Measurements from ENCODE around the gene IL15. TPM values are rescaled to one million over a fixed set of nuclear protein-coding genes. Genes with fewer than 3 reads are reported as not detected.
"Not testable (repeated sequence)": the region's sequence is repeated elsewhere in the genome, so short reads cannot be mapped to it uniquely, and the experiment has no call there.

Gene IL15
- total RNA-seq, 2 donors from 2014 or later = 3.5 to 3.8 TPM

- intact Hi-C loops (cut with DNase I) = no loop called here
- ATAC-seq (no peak), DNase-seq (no peak)
Measured at GRCh38 chr4:141746026-141746425, 109.6 kb downstream of the IL15 start.

GRCh38 chr4:141751806-141752205, 115.4 kb downstream of the IL15 start:
- intact Hi-C loops (cut with DNase I); ATAC-seq; DNase-seq: not testable (repeated sequence)

GRCh38 chr4:141757287-141757686, 120.9 kb downstream of the IL15 start:
- ATAC-seq (no peak), DNase-seq (no peak)
- intact Hi-C loops (cut with DNase I) = no loop called here

- ATAC-seq = peak in 1 of 2 donors; percentile 35
- no peak for DNase-seq
- intact Hi-C loops (cut with DNase I) = no loop called here
Measured at GRCh38 chr4:141759796-141760425, 123.5 kb downstream of the IL15 start.

GRCh38 chr4:141761926-141762325, 125.5 kb downstream of the IL15 start:
- intact Hi-C loops (cut with DNase I) = no loop called here
- no peak for DNase-seq
- ATAC-seq = no peak

GRCh38 chr4:141763374-141763773, 127.0 kb downstream of the IL15 start:
- ATAC-seq = no peak
- intact Hi-C loops (cut with DNase I) = no loop called here
- no peak for DNase-seq

GRCh38 chr4:141768954-141769353, 132.6 kb downstream of the IL15 start:
- ATAC-seq = no peak
- no peak for DNase-seq
- intact Hi-C loops (cut with DNase I) = no loop called here

- intact Hi-C loops (cut with DNase I) = no loop called here
- ATAC-seq (no peak), DNase-seq (no peak)
Measured at GRCh38 chr4:141771889-141772830, 135.8 kb downstream of the IL15 start.

- intact Hi-C loops (cut with DNase I) = no loop called here
- ATAC-seq (no peak), DNase-seq (no peak)
Measured at GRCh38 chr4:141772838-141773237, 136.5 kb downstream of the IL15 start.

- intact Hi-C loops (cut with DNase I) = no loop called here
- DNase-seq (no peak), ATAC-seq (no peak)
Measured at GRCh38 chr4:141782205-141782604, 145.8 kb downstream of the IL15 start.
